ENCODE measurements around the gene LTBP1. TPM values are rescaled to one million over a fixed set of nuclear protein-coding genes. Genes with fewer than 3 reads are reported as not detected.
A peak's percentile ranks its signal among the peaks of the same experiment; 100 is the strongest.

LTBP1 gene
- total RNA-seq, 1 experiment from 2014 or later: 12.5 TPM

DNA sequence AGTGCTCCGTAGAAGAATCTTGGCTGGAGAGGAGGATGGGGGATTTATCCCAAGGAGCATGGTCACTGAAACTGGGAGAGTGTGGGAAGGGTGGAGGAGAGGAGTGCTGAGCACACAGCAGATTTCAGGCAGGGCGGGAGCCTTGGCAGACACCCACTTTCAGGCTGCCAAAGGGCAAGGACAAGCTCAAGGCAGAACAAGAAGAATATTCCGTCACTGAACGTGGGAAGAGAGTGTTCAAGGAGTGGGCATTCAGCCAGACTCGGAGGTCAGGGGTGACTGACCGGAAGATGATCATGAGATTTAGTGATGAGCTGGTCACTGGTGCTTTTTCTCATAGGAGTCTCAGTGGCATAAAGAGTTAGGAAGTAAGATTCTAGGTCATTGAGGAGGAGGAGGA, 393.5 kb downstream of the LTBP1 start:
- no peaks in the 10 kb centered on the region for H3K27me3 ChIP-seq (ENCODE audit: control insufficient read depth, insufficient read depth, low read length)
- ATAC-seq: no peak
- POLR2A ChIA-PET: no interaction called here
- H3K9me3 ChIP-seq (ENCODE audit: control insufficient read depth, insufficient read depth, low read depth, low read length): no peaks in the 10 kb centered on the region
- no peaks in the 10 kb centered on the region for H3K36me3 ChIP-seq (ENCODE audit: control insufficient read depth, insufficient read depth, low read length)
- TF ChIP-seq TCF7L2 (IDR thresholded peaks at IDR 0.05; ENCODE audit: low read depth, low read length): no peak
- TF ChIP-seq, protein P1, sequence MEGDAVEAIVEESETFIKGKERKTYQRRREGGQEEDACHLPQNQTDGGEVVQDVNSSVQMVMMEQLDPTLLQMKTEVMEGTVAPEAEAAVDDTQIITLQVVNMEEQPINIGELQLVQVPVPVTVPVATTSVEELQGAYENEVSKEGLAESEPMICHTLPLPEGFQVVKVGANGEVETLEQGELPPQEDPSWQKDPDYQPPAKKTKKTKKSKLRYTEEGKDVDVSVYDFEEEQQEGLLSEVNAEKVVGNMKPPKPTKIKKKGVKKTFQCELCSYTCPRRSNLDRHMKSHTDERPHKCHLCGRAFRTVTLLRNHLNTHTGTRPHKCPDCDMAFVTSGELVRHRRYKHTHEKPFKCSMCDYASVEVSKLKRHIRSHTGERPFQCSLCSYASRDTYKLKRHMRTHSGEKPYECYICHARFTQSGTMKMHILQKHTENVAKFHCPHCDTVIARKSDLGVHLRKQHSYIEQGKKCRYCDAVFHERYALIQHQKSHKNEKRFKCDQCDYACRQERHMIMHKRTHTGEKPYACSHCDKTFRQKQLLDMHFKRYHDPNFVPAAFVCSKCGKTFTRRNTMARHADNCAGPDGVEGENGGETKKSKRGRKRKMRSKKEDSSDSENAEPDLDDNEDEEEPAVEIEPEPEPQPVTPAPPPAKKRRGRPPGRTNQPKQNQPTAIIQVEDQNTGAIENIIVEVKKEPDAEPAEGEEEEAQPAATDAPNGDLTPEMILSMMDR (IDR thresholded peaks at IDR 0.05): no peak
- TF ChIP-seq SIN3A (IDR thresholded peaks at IDR 0.05; ENCODE audit: borderline replicate concordance, insufficient read depth, low read depth, low read length): no peak
- TF ChIP-seq POLR2AphosphoS5 (IDR thresholded peaks at IDR 0.05; ENCODE audit: low read depth, low read length): no peak
- no peak for TF ChIP-seq REST (IDR thresholded peaks at IDR 0.05; ENCODE audit: insufficient read depth in 1 of 2, low read depth in 2 of 2, low read length in 1 of 2)
- H3K27ac ChIP-seq (ENCODE audit: low read length): no peak overlapping the region
- intact Hi-C loops (cut with micrococcal nuclease; ENCODE audit: unreplicated experiment): no loop called here
- in situ Hi-C loops (cut with HindIII; ENCODE audit: low pct_unique_long_range_greater_than_20kb, low sequenced_read_pairs): no loop called here
- CTCF ChIA-PET: no interaction called here
- H3K4me1 ChIP-seq (ENCODE audit: control insufficient read depth, insufficient read depth, low read length): no peaks in the 10 kb centered on the region
- no TSS peak for BruUV-seq (replicated peaks)
- DNase-seq (ENCODE audit: low read depth, low spot score): no peak
- no peak overlapping the region for H3K4me3 ChIP-seq (ENCODE audit: low read depth in 2 of 2, low read length in 2 of 2)

GRCh38 chr2:33342171-33342570, 395.4 kb downstream of the LTBP1 start:
- Histone ChIP-seq H3K27ac (ENCODE audit: low read length) (no peak overlapping the region), H3K9me3 (ENCODE audit: control insufficient read depth, insufficient read depth, low read depth, low read length) (no peaks in the 10 kb centered on the region), H3K27me3 (ENCODE audit: control insufficient read depth, insufficient read depth, low read length) (no peaks in the 10 kb centered on the region), H3K4me3 (ENCODE audit: low read depth in 2 of 2, low read length in 2 of 2) (no peak overlapping the region), H3K4me1 (ENCODE audit: control insufficient read depth, insufficient read depth, low read length) (no peaks in the 10 kb centered on the region), H3K36me3 (ENCODE audit: control insufficient read depth, insufficient read depth, low read length) (no peaks in the 10 kb centered on the region)
- ATAC-seq (no peak), DNase-seq (ENCODE audit: low read depth, low spot score) (peak; percentile 17)
- CTCF ChIA-PET: no interaction called here
- POLR2A ChIA-PET: interaction anchor here (0.6 kb wide), 1 partner anchor 205 kb away, joined by 11 read pairs; no protein-coding TSS in a partner anchor
- no TSS peak for BruUV-seq (replicated peaks)
- TF ChIP-seq, protein P1 (IDR thresholded peaks at IDR 0.05): no peak
- TF ChIP-seq TCF7L2 (IDR thresholded peaks at IDR 0.05; ENCODE audit: low read depth, low read length): no peak
- no peak for TF ChIP-seq POLR2AphosphoS5 (IDR thresholded peaks at IDR 0.05; ENCODE audit: low read depth, low read length)
- TF ChIP-seq REST (IDR thresholded peaks at IDR 0.05; ENCODE audit: insufficient read depth in 1 of 2, low read depth in 2 of 2, low read length in 1 of 2): no peak
- no peak for TF ChIP-seq SIN3A (IDR thresholded peaks at IDR 0.05; ENCODE audit: borderline replicate concordance, insufficient read depth, low read depth, low read length)
- in situ Hi-C loops (cut with HindIII; ENCODE audit: low pct_unique_long_range_greater_than_20kb, low sequenced_read_pairs): no loop called here
- intact Hi-C loops (cut with micrococcal nuclease; ENCODE audit: unreplicated experiment): no loop called here

All from Panc1 (cell line).